K562 (cell line): ENCODE measurements around the gene ARPP21. TPM values are rescaled to one million over a fixed set of nuclear protein-coding genes. Genes with fewer than 3 reads are reported as not detected.

Source experiments
- ATAC-seq: fragments of 200-7000 bp; cut with Tn5 transposase; 3 replicates; pipeline ENCODE4 v1.9.1; 2020; ENCODE audit warnings: moderate library complexity
- BruUV-seq: library from RNA; stranded (reverse); fragments of 400-500 nt; replicated peaks from 2 replicates; lab custom pipeline; 2021; lab: Mats Ljungman, UMichigan
- CTCF ChIA-PET: fragments of 300-600 bp; formaldehyde crosslinking; extraction: SDS; loops from one replicate; lab custom pipeline; 2021; ENCODE audit warnings: low intra/inter-chr PET ratio; lab: Yijun Ruan, JAX
- POLR2A ChIA-PET: fragments of 300-600, 350-650 bp; sonication (Branson Sonifier 250); formaldehyde crosslinking; extraction: SDS; loops from one replicate; lab custom pipeline; 2021; ENCODE audit warnings: antibody characterized with exemption, inconsistent platforms; lab: Yijun Ruan, JAX
- DNase-seq, 4 experiments: peaks; one replicate each; pipeline versions ENCODE4 v3.0.0 to v3.0.0-alpha.2; 2011 to 2018; ENCODE audit warnings: low spot score in 3 of 4, mixed read lengths in 3 of 4; ENCODE audit errors: extremely low read depth in 1 of 4
- FAIRE-seq: peaks from 2 replicates; lab custom pipeline; 2011; peaks lifted over from hg19 to GRCh38; lab: Jason Lieb, UNC
- H2AFZ ChIP-seq: 2 replicates; pipeline ENCODE4 v1.6.0; 2011; ENCODE audit warnings: low read depth, low read length, control low read depth, inconsistent platforms
- H3K27ac ChIP-seq: fragments of 200-600 bp; 3 replicates; pipeline ENCODE4 v1.8.0; 2011; ENCODE audit warnings: low read depth, mild to moderate bottlenecking, control low read depth, inconsistent platforms, low read length, moderate library complexity, mixed read lengths; ENCODE audit errors: extremely low read depth
- H3K27me3 ChIP-seq, 2 experiments: fragments of 300-600 bp in 1 of 2; 2 replicates in 1 of 2; 3 replicates in 1 of 2; pipeline versions ENCODE4 v1.6.0 to v1.8.0; 2011; ENCODE audit warnings: inconsistent platforms in 2 of 2, low read length in 2 of 2, mild to moderate bottlenecking in 1 of 2, mixed read lengths in 1 of 2, moderate library complexity in 1 of 2; ENCODE audit not compliant: control insufficient read depth in 2 of 2, insufficient read depth in 2 of 2
- H3K36me3 ChIP-seq: fragments of 300-600 bp; 3 replicates; pipeline ENCODE4 v1.8.0; 2011; ENCODE audit warnings: mild to moderate bottlenecking, low read length, inconsistent platforms; ENCODE audit not compliant: control insufficient read depth, insufficient read depth
- H3K4me1 ChIP-seq, 2 experiments: fragments of 200-600 bp in 1 of 2; replicated peaks in 1 of 2; 2 replicates in 1 of 2; 3 replicates in 1 of 2; pipeline versions ENCODE4 v1.5.1 to v1.8.0; 2011; ENCODE audit warnings: inconsistent platforms in 2 of 2, low read length in 2 of 2, mild to moderate bottlenecking in 1 of 2, mixed read lengths in 1 of 2, moderate library complexity in 1 of 2; ENCODE audit not compliant: control insufficient read depth in 2 of 2, insufficient read depth in 2 of 2
- H3K4me2 ChIP-seq: 2 replicates; pipeline ENCODE4 v1.6.1; 2011; ENCODE audit warnings: low read length, control low read depth, inconsistent platforms, mixed read lengths; ENCODE audit not compliant: insufficient read depth
- H3K4me3 ChIP-seq: fragments of 200-600 bp; sonication (generic), shearing (Covaris generic); 2 replicates; pipeline ENCODE4 v1.5.1; 2016; ENCODE audit warnings: control low read depth, inconsistent platforms
- H3K79me2 ChIP-seq: fragments of 200-600 bp; 3 replicates; pipeline ENCODE4 v1.8.0; 2011; ENCODE audit warnings: low read length, inconsistent platforms; ENCODE audit not compliant: control insufficient read depth, insufficient read depth
- H3K9ac ChIP-seq, 2 experiments: 2 replicates each; pipeline versions ENCODE4 v1.6.0 to v1.6.1; 2011; ENCODE audit warnings: low read depth in 2 of 2, low read length in 2 of 2, control low read depth in 1 of 2, inconsistent platforms in 1 of 2, mild to moderate bottlenecking in 1 of 2, mixed read lengths in 1 of 2; ENCODE audit not compliant: insufficient read depth in 1 of 2
- H3K9me1 ChIP-seq: one replicate; pipeline ENCODE4 v1.6.0; 2011; ENCODE audit warnings: inconsistent platforms, mild to moderate bottlenecking, low read length, moderate library complexity; ENCODE audit not compliant: control insufficient read depth, insufficient read depth
- H3K9me3 ChIP-seq: replicated peaks from 2 replicates; pipeline ENCODE4 v1.5.1; 2011; ENCODE audit warnings: low read depth, low read length, inconsistent platforms; ENCODE audit not compliant: control insufficient read depth, insufficient read depth
- H4K20me1 ChIP-seq: replicated peaks from 2 replicates; pipeline ENCODE4 v1.6.1; 2011; ENCODE audit warnings: low read length, inconsistent platforms, mixed read lengths; ENCODE audit not compliant: control insufficient read depth, insufficient read depth
- CBFB ChIP-seq: sonication (generic); formaldehyde crosslinking; IDR thresholded peaks from 2 replicates; pipeline ENCODE4 v1.4.0; 2020; ENCODE audit warnings: mild to moderate bottlenecking, missing genetic modification reagents
- ESRRB ChIP-seq: fragments of 250-450 bp; sonication (Bioruptor Pico); IDR thresholded peaks from 2 replicates; pipeline ENCODE4 v1.5.0; 2020; ENCODE audit warnings: mild to moderate bottlenecking, moderate library complexity, borderline replicate concordance
- ETV6 ChIP-seq, 3 experiments: fragments of 150-350 bp in 1 of 3; sonication (generic) in 1 of 3; formaldehyde crosslinking in 1 of 3; IDR thresholded peaks; 2 replicates each; pipeline versions ENCODE4 v1.6.1 to v1.8.0; 2014 to 2022; ENCODE audit warnings: borderline replicate concordance in 2 of 3, low read depth in 2 of 3, antibody characterized with exemption in 1 of 3, low read length in 1 of 3, mild to moderate bottlenecking in 1 of 3, missing genetic modification reagents in 1 of 3
- FOS ChIP-seq: IDR thresholded peaks from 3 replicates; pipeline ENCODE4 v1.6.1; 2011; ENCODE audit not compliant: insufficient read length; ENCODE audit errors: extremely low read depth
- KAT7 ChIP-seq: sonication (generic); formaldehyde crosslinking; IDR thresholded peaks from 2 replicates; pipeline ENCODE4 v1.8.0; 2022; ENCODE audit warnings: missing genetic modification reagents, mild to moderate bottlenecking, borderline replicate concordance
- RB1 ChIP-seq: fragments of 450-650 bp; IDR thresholded peaks from 2 replicates; pipeline ENCODE4 v1.6.1; 2017; ENCODE audit warnings: low read depth, mild to moderate bottlenecking
- TFAM ChIP-seq: fragments of 250-450 bp; sonication (Bioruptor Pico); conservative IDR thresholded peaks from 2 replicates; pipeline ENCODE4 v1.5.0; 2021; ENCODE audit warnings: mild to moderate bottlenecking, moderate library complexity
- WGBS: fragments of 100-300 bp; shearing (Covaris generic); methylation state at CpG from one replicate; pipeline ENCODE4 v1.1.6; 2016; ENCODE audit warnings: low coverage, mixed read lengths; ENCODE audit not compliant: insufficient coverage; ENCODE audit errors: missing lambda C conversion rate; 5-methylcytosine and 5-hydroxymethylcytosine counted together
- in situ Hi-C: fragments of 300-500 bp; cut with MboI; formaldehyde crosslinking; loops from 4 replicates; pipeline ENCODE4 v1.15.0; 2018; ENCODE audit warnings: inconsistent platforms, mixed read lengths
- intact Hi-C: fragments of 100-400 bp; cut with micrococcal nuclease; formaldehyde crosslinking; loops from 2 replicates; pipeline ENCODE4 v1.14.2; 2022
- polyA plus RNA-seq, 8 experiments: library from polyadenylated mRNA; depleted of rRNA in 4 of 8; stranded (reverse) in 5 of 8; unstranded in 3 of 8; fragments of >200 nt; fragmentation: Nextera tagmentation in 2 of 8; fragmentation: Illumina TruSeq in 1 of 8; extraction: Ambion mirVana in 2 of 8; extraction: Trizol in 1 of 8; gene quantifications; 2 replicates each; pipeline versions ENCODE4 v1.2.1 to v1.2.3, GENCODE V29; 2011 to 2014; ENCODE audit warnings: inconsistent platforms in 1 of 8, missing spikeins in 1 of 8
- total RNA-seq, 7 experiments: library from RNA; depleted of rRNA in 6 of 7; stranded (reverse); fragments of >200 nt in 6 of 7; fragmentation: Illumina TruSeq in 2 of 7; extraction: Trizol in 2 of 7; gene quantifications; 2 replicates each; pipeline versions ENCODE4 v1.2.1 to v1.2.3, GENCODE V29; 2011 to 2021; ENCODE audit warnings: low replicate concordance in 1 of 7
- TF ChIP-seq, protein P1 (sequence below), 2 experiments: IDR thresholded peaks; 2 replicates each; pipeline ENCODE4 v1.6.1; 2012; ENCODE audit warnings: improper control_type of control experiment in 2 of 2, low read depth in 2 of 2, low read length in 2 of 2, borderline replicate concordance in 1 of 2
- TF ChIP-seq, protein P2 (sequence below): sonication (generic); formaldehyde crosslinking; IDR thresholded peaks from 2 replicates; pipeline ENCODE4 v1.9.0; 2022; ENCODE audit warnings: mild to moderate bottlenecking, missing genetic modification reagents
- TF ChIP-seq, protein P3 (sequence below): sonication (generic); formaldehyde crosslinking; IDR thresholded peaks from 2 replicates; pipeline ENCODE4 v1.8.1; 2023; ENCODE audit warnings: mild to moderate bottlenecking, missing genetic modification reagents

Gene ARPP21
- total and polyA plus RNA-seq, 9 of the 15 experiments (the other 6 are each of a cell fraction or from before 2014, with no cell fraction given) = not detected

DNA sequence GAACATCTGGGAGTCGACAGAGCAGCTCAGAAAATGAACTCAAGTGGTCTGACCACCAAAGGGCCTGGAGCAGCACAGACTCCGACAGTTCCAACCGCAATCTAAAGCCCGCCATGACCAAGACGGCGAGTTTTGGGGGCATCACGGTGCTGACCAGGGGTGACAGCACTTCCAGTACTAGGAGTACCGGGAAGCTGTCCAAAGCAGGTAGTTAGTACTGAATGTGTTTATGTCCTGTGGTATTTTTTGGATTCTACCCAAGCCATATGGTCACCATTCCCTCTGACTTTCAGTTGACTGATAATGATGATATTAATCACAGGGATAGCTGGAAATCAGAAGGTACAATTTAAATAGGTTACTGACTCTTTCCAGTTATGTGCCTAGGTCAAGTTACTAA, 82.3 kb downstream of the ARPP21 start:
- Histone ChIP-seq H3K27ac (no peak overlapping the region), H3K27me3 (no peaks in the 10 kb centered on the region), H2AFZ (no peak overlapping the region), H3K9me1 (no peaks in the 10 kb centered on the region), H3K4me2 (no peak overlapping the region), H3K79me2 (no peaks in the 10 kb centered on the region), H3K9ac (no peak overlapping the region), H3K9me3 (no peaks in the 10 kb centered on the region; the same call in 1 of the 2 replicates)
- in situ Hi-C loops (no loop called here), intact Hi-C loops (no loop called here)
- DNase-seq (no peak), FAIRE-seq (no peak)
- CTCF ChIA-PET = no interaction called here
- TF ChIP-seq, protein P1, sequence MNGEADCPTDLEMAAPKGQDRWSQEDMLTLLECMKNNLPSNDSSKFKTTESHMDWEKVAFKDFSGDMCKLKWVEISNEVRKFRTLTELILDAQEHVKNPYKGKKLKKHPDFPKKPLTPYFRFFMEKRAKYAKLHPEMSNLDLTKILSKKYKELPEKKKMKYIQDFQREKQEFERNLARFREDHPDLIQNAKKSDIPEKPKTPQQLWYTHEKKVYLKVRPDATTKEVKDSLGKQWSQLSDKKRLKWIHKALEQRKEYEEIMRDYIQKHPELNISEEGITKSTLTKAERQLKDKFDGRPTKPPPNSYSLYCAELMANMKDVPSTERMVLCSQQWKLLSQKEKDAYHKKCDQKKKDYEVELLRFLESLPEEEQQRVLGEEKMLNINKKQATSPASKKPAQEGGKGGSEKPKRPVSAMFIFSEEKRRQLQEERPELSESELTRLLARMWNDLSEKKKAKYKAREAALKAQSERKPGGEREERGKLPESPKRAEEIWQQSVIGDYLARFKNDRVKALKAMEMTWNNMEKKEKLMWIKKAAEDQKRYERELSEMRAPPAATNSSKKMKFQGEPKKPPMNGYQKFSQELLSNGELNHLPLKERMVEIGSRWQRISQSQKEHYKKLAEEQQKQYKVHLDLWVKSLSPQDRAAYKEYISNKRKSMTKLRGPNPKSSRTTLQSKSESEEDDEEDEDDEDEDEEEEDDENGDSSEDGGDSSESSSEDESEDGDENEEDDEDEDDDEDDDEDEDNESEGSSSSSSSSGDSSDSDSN (IDR thresholded peaks at IDR 0.05; ENCODE audit: borderline replicate concordance in 1 of 2, low read depth in 2 of 2, low read length in 2 of 2) = no peak
- TF ChIP-seq, protein P2, sequence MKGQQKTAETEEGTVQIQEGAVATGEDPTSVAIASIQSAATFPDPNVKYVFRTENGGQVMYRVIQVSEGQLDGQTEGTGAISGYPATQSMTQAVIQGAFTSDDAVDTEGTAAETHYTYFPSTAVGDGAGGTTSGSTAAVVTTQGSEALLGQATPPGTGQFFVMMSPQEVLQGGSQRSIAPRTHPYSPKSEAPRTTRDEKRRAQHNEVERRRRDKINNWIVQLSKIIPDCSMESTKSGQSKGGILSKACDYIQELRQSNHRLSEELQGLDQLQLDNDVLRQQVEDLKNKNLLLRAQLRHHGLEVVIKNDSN = no peak
- TF ChIP-seq RB1 = no peak
- no peak for TF ChIP-seq ESRRB
- no peak for TF ChIP-seq KAT7 (CRISPR knock-in tag)
- no peak for TF ChIP-seq CBFB
- no peak for TF ChIP-seq FOS
- TF ChIP-seq ETV6 (IDR thresholded peaks at IDR 0.05; ENCODE audit: borderline replicate concordance in 1 of 2, low read depth in 2 of 2, low read length in 1 of 2) = no peak
- TF ChIP-seq ETV6 (CRISPR knock-in tag; IDR thresholded peaks at IDR 0.05; ENCODE audit: borderline replicate concordance) = no peak
- TF ChIP-seq, protein P3, sequence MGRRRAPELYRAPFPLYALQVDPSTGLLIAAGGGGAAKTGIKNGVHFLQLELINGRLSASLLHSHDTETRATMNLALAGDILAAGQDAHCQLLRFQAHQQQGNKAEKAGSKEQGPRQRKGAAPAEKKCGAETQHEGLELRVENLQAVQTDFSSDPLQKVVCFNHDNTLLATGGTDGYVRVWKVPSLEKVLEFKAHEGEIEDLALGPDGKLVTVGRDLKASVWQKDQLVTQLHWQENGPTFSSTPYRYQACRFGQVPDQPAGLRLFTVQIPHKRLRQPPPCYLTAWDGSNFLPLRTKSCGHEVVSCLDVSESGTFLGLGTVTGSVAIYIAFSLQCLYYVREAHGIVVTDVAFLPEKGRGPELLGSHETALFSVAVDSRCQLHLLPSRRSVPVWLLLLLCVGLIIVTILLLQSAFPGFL (CRISPR knock-in tag) = no peak
- TF ChIP-seq TFAM (CRISPR knock-in tag) = no peak
- TF ChIP-seq, all 486 proteins: peak for 0
- H3K4me3 ChIP-seq = no peak overlapping the region
- BruUV-seq = no TSS peak
- ATAC-seq = no peak
- 5% methylated on average over 8 of the region's 8 CpGs for WGBS
- POLR2A ChIA-PET = interaction anchor here (0.5 kb wide), 1 partner anchor 9 kb away, joined by 3 read pairs; no protein-coding TSS in a partner anchor
- H3K4me1 ChIP-seq = no peaks in the 10 kb centered on the region
- H4K20me1 ChIP-seq = no peaks in the 10 kb centered on the region
- no peaks in the 10 kb centered on the region for H3K36me3 ChIP-seq
